ENCODE measurements around the gene PDE8A. TPM values are rescaled to one million over a fixed set of nuclear protein-coding genes. Genes with fewer than 3 reads are reported as not detected.

Gene PDE8A
- total RNA-seq, 2 experiments from 2014 or later: 28.3 to 32.3 TPM

DNA sequence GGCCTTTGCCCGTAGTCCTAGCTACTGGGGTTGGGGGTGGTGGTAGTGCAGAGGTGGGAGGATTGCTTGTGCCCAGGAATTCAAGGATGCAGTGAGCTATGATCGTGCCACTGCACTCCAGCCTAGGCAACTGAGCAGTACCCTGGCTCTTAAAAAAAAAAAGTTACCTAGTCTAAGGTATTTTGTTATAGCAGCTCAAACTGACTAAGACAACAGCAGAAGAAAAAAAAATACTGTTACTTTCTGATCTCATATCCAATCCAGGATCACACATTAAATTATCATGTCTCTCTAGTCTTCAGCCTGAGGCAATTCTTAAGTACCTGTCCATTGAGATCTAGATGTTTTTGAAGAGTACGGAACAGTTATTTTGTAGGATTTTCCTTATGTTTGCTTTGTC is 39.8 kb downstream of the PDE8A start:
- H2AFZ ChIP-seq (ENCODE audit: low read length): no peak overlapping the region
- H3K4me2 ChIP-seq (ENCODE audit: low read length): no peak overlapping the region
- H3K4me3 ChIP-seq (ENCODE audit: low read depth, low read length, poor library complexity, severe bottlenecking): no peak overlapping the region
- peaks cover 1% of the 10 kb centered on the region; the same call in 1 of the 2 replicates for H3K79me2 ChIP-seq (ENCODE audit: insufficient read depth, low read depth, low read length)
- H4K20me1 ChIP-seq (ENCODE audit: insufficient read depth, low read length): no peaks in the 10 kb centered on the region
- intact Hi-C loops (cut with micrococcal nuclease; ENCODE audit: unreplicated experiment): no loop called here
- no peaks in the 10 kb centered on the region for H3K36me3 ChIP-seq (ENCODE audit: insufficient read depth, low read length)
- ChIA-PET POLR2A (interaction anchor here (1.0 to 1.2 kb wide), 2 partner anchors 9 to 11 kb away, joined by 3 to 4 read pairs; no protein-coding TSS in a partner anchor), CTCF (ENCODE audit: unreplicated experiment) (interaction anchor here (0.9 kb wide), 1 partner anchor 423 kb away, joined by 3 read pairs; no protein-coding TSS in a partner anchor)
- DNase-seq (ENCODE audit: low spot score): no peak
- no peak overlapping the region for H3K27ac ChIP-seq (ENCODE audit: low read depth, low read length, poor library complexity, severe bottlenecking)
- no peaks in the 10 kb centered on the region for H3K9me3 ChIP-seq (ENCODE audit: low read length)
- H3K9me2 ChIP-seq (ENCODE audit: insufficient read depth, low read length): 0 out of 2 replicates have a peak, but pooled peaks cover 3% of the 10 kb centered on the region
- no peaks in the 10 kb centered on the region for H3K4me1 ChIP-seq (ENCODE audit: insufficient read depth, low read length, poor library complexity, severe bottlenecking)
- TF ChIP-seq, protein P1, sequence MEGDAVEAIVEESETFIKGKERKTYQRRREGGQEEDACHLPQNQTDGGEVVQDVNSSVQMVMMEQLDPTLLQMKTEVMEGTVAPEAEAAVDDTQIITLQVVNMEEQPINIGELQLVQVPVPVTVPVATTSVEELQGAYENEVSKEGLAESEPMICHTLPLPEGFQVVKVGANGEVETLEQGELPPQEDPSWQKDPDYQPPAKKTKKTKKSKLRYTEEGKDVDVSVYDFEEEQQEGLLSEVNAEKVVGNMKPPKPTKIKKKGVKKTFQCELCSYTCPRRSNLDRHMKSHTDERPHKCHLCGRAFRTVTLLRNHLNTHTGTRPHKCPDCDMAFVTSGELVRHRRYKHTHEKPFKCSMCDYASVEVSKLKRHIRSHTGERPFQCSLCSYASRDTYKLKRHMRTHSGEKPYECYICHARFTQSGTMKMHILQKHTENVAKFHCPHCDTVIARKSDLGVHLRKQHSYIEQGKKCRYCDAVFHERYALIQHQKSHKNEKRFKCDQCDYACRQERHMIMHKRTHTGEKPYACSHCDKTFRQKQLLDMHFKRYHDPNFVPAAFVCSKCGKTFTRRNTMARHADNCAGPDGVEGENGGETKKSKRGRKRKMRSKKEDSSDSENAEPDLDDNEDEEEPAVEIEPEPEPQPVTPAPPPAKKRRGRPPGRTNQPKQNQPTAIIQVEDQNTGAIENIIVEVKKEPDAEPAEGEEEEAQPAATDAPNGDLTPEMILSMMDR (conservative IDR thresholded peaks at IDR 0.05; ENCODE audit: low read length): no peak
- TF ChIP-seq EZH2phosphoT487 (IDR thresholded peaks at IDR 0.05; ENCODE audit: borderline replicate concordance, low read depth, low read length): no peak
- BruUV-seq (replicated peaks): no TSS peak

DNA sequence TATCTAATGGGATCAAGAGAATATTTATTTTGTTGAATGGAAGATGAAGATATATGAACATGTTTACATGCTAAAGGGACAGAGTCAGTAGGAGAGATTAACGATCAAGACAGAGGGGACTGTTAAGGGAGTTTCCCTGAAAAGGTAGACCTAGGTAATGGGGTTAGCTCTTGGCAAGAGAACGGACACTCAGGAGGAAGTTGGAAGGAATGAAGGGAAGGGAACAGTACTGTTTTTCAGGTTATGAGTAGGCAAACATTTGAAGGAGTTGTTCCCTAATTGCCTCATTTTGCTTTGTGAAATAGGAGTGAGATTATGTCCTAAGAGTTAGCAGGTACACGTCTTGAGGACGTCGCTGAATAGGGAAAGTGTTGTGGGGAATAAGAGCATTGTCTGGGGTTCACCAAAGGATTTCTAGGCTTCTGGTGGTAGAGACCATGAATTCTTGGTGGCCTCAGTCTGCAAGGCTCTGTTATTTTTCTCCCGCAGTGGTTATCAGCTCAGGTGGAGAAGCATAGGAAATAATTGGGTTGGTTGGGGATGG is 41.3 kb downstream of the PDE8A start:
- Histone ChIP-seq H3K4me1 (ENCODE audit: insufficient read depth, low read length, poor library complexity, severe bottlenecking) (no peaks in the 10 kb centered on the region), H3K27ac (ENCODE audit: low read depth, low read length, poor library complexity, severe bottlenecking) (no peak overlapping the region), H2AFZ (ENCODE audit: low read length) (no peak overlapping the region), H3K79me2 (ENCODE audit: insufficient read depth, low read depth, low read length) (no peaks in the 10 kb centered on the region), H3K4me2 (ENCODE audit: low read length) (no peak overlapping the region), H3K4me3 (ENCODE audit: low read depth, low read length, poor library complexity, severe bottlenecking) (no peak overlapping the region), H3K9me2 (ENCODE audit: insufficient read depth, low read length) (0 out of 2 replicates have a peak, but pooled peaks cover 3% of the 10 kb centered on the region), H3K9me3 (ENCODE audit: low read length) (no peaks in the 10 kb centered on the region), H3K36me3 (ENCODE audit: insufficient read depth, low read length) (no peaks in the 10 kb centered on the region), H4K20me1 (ENCODE audit: insufficient read depth, low read length) (no peaks in the 10 kb centered on the region)
- TF ChIP-seq, protein P1 (conservative IDR thresholded peaks at IDR 0.05; ENCODE audit: low read length): no peak
- TF ChIP-seq EZH2phosphoT487 (IDR thresholded peaks at IDR 0.05; ENCODE audit: borderline replicate concordance, low read depth, low read length): no peak
- intact Hi-C loops (cut with micrococcal nuclease; ENCODE audit: unreplicated experiment): no loop called here
- BruUV-seq (replicated peaks): no TSS peak
- DNase-seq (ENCODE audit: low spot score): no peak
- ChIA-PET CTCF (ENCODE audit: unreplicated experiment) (no interaction called here), POLR2A (no interaction called here)

DNA sequence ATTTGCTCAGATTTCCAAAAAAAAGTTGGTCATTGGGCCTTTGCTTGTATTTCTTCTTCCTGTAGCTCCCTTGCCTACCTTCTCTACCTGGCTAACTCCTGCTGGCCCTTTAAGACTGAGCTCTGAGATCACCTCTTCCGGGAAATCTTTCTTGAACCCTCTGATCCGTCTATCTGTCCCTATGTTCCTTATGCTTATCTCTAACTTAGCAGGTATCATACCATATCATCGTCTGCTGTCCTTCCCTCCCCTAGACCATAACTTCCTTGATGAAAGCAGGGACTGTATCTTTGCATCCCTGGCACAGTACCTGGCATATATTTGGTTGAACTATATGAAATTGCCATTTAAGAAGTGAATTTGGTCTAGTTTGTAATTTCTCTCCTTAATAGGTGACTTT is 42.3 kb downstream of the PDE8A start:
- no TSS peak for BruUV-seq (replicated peaks)
- Histone ChIP-seq H3K4me1 (ENCODE audit: insufficient read depth, low read length, poor library complexity, severe bottlenecking) (no peaks in the 10 kb centered on the region), H2AFZ (ENCODE audit: low read length) (no peak overlapping the region), H3K4me3 (ENCODE audit: low read depth, low read length, poor library complexity, severe bottlenecking) (no peak overlapping the region), H3K9me2 (ENCODE audit: insufficient read depth, low read length) (no peaks in the 10 kb centered on the region), H3K27ac (ENCODE audit: low read depth, low read length, poor library complexity, severe bottlenecking) (no peak overlapping the region), H3K79me2 (ENCODE audit: insufficient read depth, low read depth, low read length) (no peaks in the 10 kb centered on the region), H3K36me3 (ENCODE audit: insufficient read depth, low read length) (no peaks in the 10 kb centered on the region), H3K4me2 (ENCODE audit: low read length) (no peak overlapping the region), H3K9me3 (ENCODE audit: low read length) (no peaks in the 10 kb centered on the region), H4K20me1 (ENCODE audit: insufficient read depth, low read length) (no peaks in the 10 kb centered on the region)
- TF ChIP-seq, protein P1 (conservative IDR thresholded peaks at IDR 0.05; ENCODE audit: low read length): no peak
- no peak for TF ChIP-seq EZH2phosphoT487 (IDR thresholded peaks at IDR 0.05; ENCODE audit: borderline replicate concordance, low read depth, low read length)
- POLR2A ChIA-PET: interaction anchor here (0.7 kb wide), 1 partner anchor 14 kb away, joined by 4 read pairs; no protein-coding TSS in a partner anchor
- intact Hi-C loops (cut with micrococcal nuclease; ENCODE audit: unreplicated experiment): no loop called here
- CTCF ChIA-PET (ENCODE audit: unreplicated experiment): no interaction called here
- DNase-seq (ENCODE audit: low spot score): no peak
